ENCODE data around the gene FRMD6. TPM values are rescaled to one million over a fixed set of nuclear protein-coding genes. Genes with fewer than 3 reads are reported as not detected.

The FRMD6 gene
- total RNA-seq, 1 donor from 2014 or later, result 16.9 TPM

- no peak overlapping the region for H3K27ac Mint-ChIP-seq (ENCODE audit: unreplicated experiment)
- no peak for DNase-seq
- H3K4me3 Mint-ChIP-seq (ENCODE audit: unreplicated experiment), result no peak overlapping the region
- no peaks in the 10 kb centered on the region for H3K4me1 Mint-ChIP-seq (ENCODE audit: low read depth, unreplicated experiment)
- H3K27me3 Mint-ChIP-seq (ENCODE audit: unreplicated experiment), result no peaks in the 10 kb centered on the region
- TF ChIP-seq, protein P1, sequence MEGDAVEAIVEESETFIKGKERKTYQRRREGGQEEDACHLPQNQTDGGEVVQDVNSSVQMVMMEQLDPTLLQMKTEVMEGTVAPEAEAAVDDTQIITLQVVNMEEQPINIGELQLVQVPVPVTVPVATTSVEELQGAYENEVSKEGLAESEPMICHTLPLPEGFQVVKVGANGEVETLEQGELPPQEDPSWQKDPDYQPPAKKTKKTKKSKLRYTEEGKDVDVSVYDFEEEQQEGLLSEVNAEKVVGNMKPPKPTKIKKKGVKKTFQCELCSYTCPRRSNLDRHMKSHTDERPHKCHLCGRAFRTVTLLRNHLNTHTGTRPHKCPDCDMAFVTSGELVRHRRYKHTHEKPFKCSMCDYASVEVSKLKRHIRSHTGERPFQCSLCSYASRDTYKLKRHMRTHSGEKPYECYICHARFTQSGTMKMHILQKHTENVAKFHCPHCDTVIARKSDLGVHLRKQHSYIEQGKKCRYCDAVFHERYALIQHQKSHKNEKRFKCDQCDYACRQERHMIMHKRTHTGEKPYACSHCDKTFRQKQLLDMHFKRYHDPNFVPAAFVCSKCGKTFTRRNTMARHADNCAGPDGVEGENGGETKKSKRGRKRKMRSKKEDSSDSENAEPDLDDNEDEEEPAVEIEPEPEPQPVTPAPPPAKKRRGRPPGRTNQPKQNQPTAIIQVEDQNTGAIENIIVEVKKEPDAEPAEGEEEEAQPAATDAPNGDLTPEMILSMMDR (IDR thresholded peaks at IDR 0.05; ENCODE audit: partially characterized antibody, unreplicated experiment), result no peak
- no peaks in the 10 kb centered on the region for H3K9me3 Mint-ChIP-seq (ENCODE audit: unreplicated experiment)
- peaks cover 5% of the 10 kb centered on the region for H3K36me3 Mint-ChIP-seq (ENCODE audit: unreplicated experiment)
Measured at GRCh38 chr14:51638071-51638944, 13.4 kb upstream of the FRMD6 start.

DNA sequence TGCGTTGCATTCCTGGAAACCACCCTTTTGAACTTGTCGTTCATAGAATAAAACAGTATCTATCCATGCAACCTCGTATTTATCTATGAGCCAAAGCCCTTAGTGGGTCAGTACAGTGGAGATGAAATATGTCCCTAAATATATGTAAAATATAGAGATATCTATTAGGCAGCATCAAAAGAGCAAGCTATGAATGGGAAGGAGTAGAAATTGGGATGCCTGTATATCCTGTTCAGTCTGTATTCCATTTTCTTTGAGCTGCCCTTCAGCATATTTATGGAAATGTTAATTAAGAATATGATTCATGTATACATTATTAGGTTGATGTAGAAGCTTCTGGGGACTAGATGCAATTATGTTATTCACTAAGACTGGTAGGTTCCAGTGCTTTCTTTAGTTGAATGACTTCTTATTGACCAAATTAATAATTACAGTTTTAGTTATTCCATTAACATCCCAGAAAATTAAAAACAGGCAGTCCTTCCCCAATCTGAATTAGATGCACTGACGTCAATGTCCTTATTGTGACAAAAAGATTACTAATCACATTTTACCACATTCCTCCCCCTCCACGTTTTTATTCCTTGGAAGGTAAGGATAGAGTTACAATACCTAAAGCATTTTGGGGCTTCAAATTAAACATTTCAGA is 11.9 kb upstream of the FRMD6 start:
- H3K27ac Mint-ChIP-seq (ENCODE audit: unreplicated experiment), result no peak overlapping the region
- TF ChIP-seq, protein P1 (IDR thresholded peaks at IDR 0.05; ENCODE audit: partially characterized antibody, unreplicated experiment), result no peak
- no peak for DNase-seq
- no peaks in the 10 kb centered on the region for H3K4me1 Mint-ChIP-seq (ENCODE audit: low read depth, unreplicated experiment)
- H3K9me3 Mint-ChIP-seq (ENCODE audit: unreplicated experiment), result no peaks in the 10 kb centered on the region
- H3K27me3 Mint-ChIP-seq (ENCODE audit: unreplicated experiment), result no peaks in the 10 kb centered on the region
- H3K4me3 Mint-ChIP-seq (ENCODE audit: unreplicated experiment), result no peak overlapping the region
- peaks cover 5% of the 10 kb centered on the region for H3K36me3 Mint-ChIP-seq (ENCODE audit: unreplicated experiment)

GRCh38 chr14:51643140-51643539 is 8.6 kb upstream of the FRMD6 start:
- Mint-ChIP-seq H3K27me3 (ENCODE audit: unreplicated experiment) (peaks cover 1% of the 10 kb centered on the region), H3K4me1 (ENCODE audit: low read depth, unreplicated experiment) (peaks cover 7% of the 10 kb centered on the region), H3K4me3 (ENCODE audit: unreplicated experiment) (no peak overlapping the region), H3K36me3 (ENCODE audit: unreplicated experiment) (peaks cover 5% of the 10 kb centered on the region), H3K27ac (ENCODE audit: unreplicated experiment) (no peak overlapping the region), H3K9me3 (ENCODE audit: unreplicated experiment) (no peaks in the 10 kb centered on the region)
- no peak for DNase-seq
- TF ChIP-seq, protein P1 (IDR thresholded peaks at IDR 0.05; ENCODE audit: partially characterized antibody, unreplicated experiment), result no peak

DNA sequence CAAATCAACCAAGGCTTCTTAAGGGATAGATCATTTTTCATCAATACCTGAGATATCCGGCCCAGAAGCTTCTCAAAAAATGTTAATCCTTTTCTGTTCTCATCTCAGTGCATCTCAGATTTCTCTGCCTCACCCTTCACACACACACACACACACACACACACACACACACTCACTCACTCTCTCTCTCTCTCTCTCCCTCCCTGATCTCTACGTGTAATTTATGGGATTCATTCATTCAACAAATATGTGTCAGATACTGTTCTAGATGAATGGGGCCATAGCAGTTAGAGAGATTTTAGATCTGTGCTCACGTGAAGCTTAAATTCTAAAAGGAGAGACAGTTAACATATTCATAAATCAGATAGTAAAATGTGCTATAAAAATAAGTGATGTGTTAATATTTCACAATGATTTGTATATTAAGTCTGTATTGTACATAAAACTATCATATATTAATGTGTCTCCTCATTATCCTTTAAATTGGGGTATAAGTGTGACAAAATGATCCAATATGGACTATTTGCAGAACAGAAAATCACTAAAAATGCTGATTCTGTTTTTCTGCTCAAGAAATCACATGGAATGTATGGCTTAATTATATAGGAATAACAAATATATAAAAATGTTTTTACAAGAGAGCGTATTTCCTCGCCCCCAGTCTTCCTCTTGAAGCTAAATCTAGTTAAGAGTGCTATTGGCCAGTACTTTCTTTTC is 7.3 kb upstream of the FRMD6 start:
- H3K36me3 Mint-ChIP-seq (ENCODE audit: unreplicated experiment), result peaks cover 5% of the 10 kb centered on the region
- H3K27ac Mint-ChIP-seq (ENCODE audit: unreplicated experiment), result no peak overlapping the region
- no peak overlapping the region for H3K4me3 Mint-ChIP-seq (ENCODE audit: unreplicated experiment)
- peaks cover 1% of the 10 kb centered on the region for H3K27me3 Mint-ChIP-seq (ENCODE audit: unreplicated experiment)
- H3K9me3 Mint-ChIP-seq (ENCODE audit: unreplicated experiment), result no peaks in the 10 kb centered on the region
- TF ChIP-seq, protein P1 (IDR thresholded peaks at IDR 0.05; ENCODE audit: partially characterized antibody, unreplicated experiment), result no peak
- H3K4me1 Mint-ChIP-seq (ENCODE audit: low read depth, unreplicated experiment), result peaks cover 7% of the 10 kb centered on the region
- no peak for DNase-seq

Data from glutamatergic neuron (in vitro differentiated cells).